Neural cell (in vitro differentiated cells): ENCODE data around the gene FERD3L. TPM values are rescaled to one million over a fixed set of nuclear protein-coding genes. Genes with fewer than 3 reads are reported as not detected.

Experiments
- H2AFZ ChIP-seq: fragments of 200-600, 300-800 bp; sonication (generic), shearing (Covaris generic); 2 replicates; pipeline ENCODE4 v1.6.0; 2014; ENCODE audit warnings: low read depth, mild to moderate bottlenecking, antibody characterized with exemption, low read length, moderate library complexity
- H3F3A ChIP-seq: fragments of 200-600 bp; shearing (Covaris generic); 2 replicates; pipeline ENCODE4 v1.6.1; 2016; ENCODE audit warnings: mild to moderate bottlenecking, moderate library complexity, mixed read lengths, antibody characterized with exemption, low read length; ENCODE audit not compliant: insufficient read depth, poor library complexity, severe bottlenecking
- H3K27ac ChIP-seq: fragments of 200-600, 300-800 bp; sonication (generic), shearing (Covaris generic); 2 replicates; pipeline ENCODE4 v1.5.1; 2014; ENCODE audit warnings: mild to moderate bottlenecking, low read length, moderate library complexity
- H3K27me3 ChIP-seq: fragments of 300-800, 200-600 bp; sonication (generic), shearing (Covaris generic); 2 replicates; pipeline ENCODE4 v1.6.0; 2014; ENCODE audit warnings: mild to moderate bottlenecking, low read depth, low read length, moderate library complexity; ENCODE audit not compliant: insufficient read depth
- H3K36me3 ChIP-seq: fragments of 300-800, 200-600 bp; sonication (generic), shearing (Covaris generic); 2 replicates; pipeline ENCODE4 v1.5.1; 2014; ENCODE audit warnings: mild to moderate bottlenecking, antibody characterized with exemption, low read length, moderate library complexity; ENCODE audit not compliant: insufficient read depth
- H3K4me2 ChIP-seq: fragments of 300-800, 200-600 bp; sonication (generic), shearing (Covaris generic); 2 replicates; pipeline ENCODE4 v1.6.0; 2014; ENCODE audit warnings: mild to moderate bottlenecking, low read length
- H3K4me3 ChIP-seq: fragments of 300-800, 200-600 bp; sonication (generic), shearing (Covaris generic); 2 replicates; pipeline ENCODE4 v1.5.1; 2014; ENCODE audit warnings: mild to moderate bottlenecking, low read length, moderate library complexity
- H3K79me2 ChIP-seq: fragments of 200-600 bp; shearing (Covaris generic); replicated peaks from 2 replicates; pipeline ENCODE4 v1.6.0; 2014; ENCODE audit warnings: mild to moderate bottlenecking, low read length, moderate library complexity; ENCODE audit not compliant: insufficient read depth
- H3K9ac ChIP-seq: fragments of 300-800, 200-600 bp; sonication (generic), shearing (Covaris generic); 2 replicates; pipeline ENCODE4 v1.6.1; 2016; ENCODE audit warnings: mild to moderate bottlenecking, low read length, mixed read lengths
- H3K9me2 ChIP-seq: fragments of 200-600 bp; shearing (Covaris generic); 2 replicates; pipeline ENCODE4 v1.6.1; 2016; ENCODE audit warnings: mild to moderate bottlenecking, low read length, mixed read lengths; ENCODE audit not compliant: insufficient read depth
- H3K9me3 ChIP-seq: fragments of 200-600, 300-800 bp; sonication (generic), shearing (Covaris generic); 2 replicates; pipeline ENCODE4 v1.6.1; 2016; ENCODE audit warnings: mild to moderate bottlenecking, mixed run types, low read length, moderate library complexity, mixed read lengths
- H4K20me1 ChIP-seq: fragments of 200-600 bp; shearing (Covaris generic); 2 replicates; pipeline ENCODE4 v1.6.1; 2016; ENCODE audit warnings: mild to moderate bottlenecking, mixed run types; ENCODE audit not compliant: insufficient read depth
- EP300 ChIP-seq: fragments of 450-650 bp; conservative IDR thresholded peaks from 2 replicates; pipeline ENCODE4 v1.6.1; 2014; ENCODE audit warnings: antibody characterized with exemption, mild to moderate bottlenecking, moderate library complexity; ENCODE audit not compliant: poor library complexity, severe bottlenecking
- EZH2 ChIP-seq: fragments of 200-600, 300-800 bp; shearing (Covaris generic), sonication (generic); IDR thresholded peaks from 2 replicates; pipeline ENCODE4 v1.6.1; 2014; ENCODE audit warnings: antibody characterized with exemption, low read length, borderline replicate concordance, mild to moderate bottlenecking; ENCODE audit not compliant: insufficient read depth, poor library complexity, severe bottlenecking
- MXI1 ChIP-seq: fragments of 450-650 bp; conservative IDR thresholded peaks from 2 replicates; pipeline ENCODE4 v1.6.1; 2014; ENCODE audit warnings: antibody characterized with exemption, mild to moderate bottlenecking; ENCODE audit not compliant: poor library complexity, severe bottlenecking
- POLR2AphosphoS5 ChIP-seq: IDR thresholded peaks from 2 replicates; pipeline ENCODE4 v1.6.1; 2012
- RAD21 ChIP-seq: fragments of 450-650 bp; conservative IDR thresholded peaks from 2 replicates; pipeline ENCODE4 v1.6.1; 2014; ENCODE audit warnings: antibody characterized with exemption, mild to moderate bottlenecking, moderate library complexity
- SMC3 ChIP-seq: fragments of 450-650 bp; conservative IDR thresholded peaks from 2 replicates; pipeline ENCODE4 v1.6.1; 2014; ENCODE audit warnings: antibody characterized with exemption, mild to moderate bottlenecking, moderate library complexity; ENCODE audit not compliant: poor library complexity
- TAF1 ChIP-seq: IDR thresholded peaks from 2 replicates; pipeline ENCODE4 v1.6.1; 2012; ENCODE audit warnings: low read depth
- polyA plus RNA-seq: library from polyadenylated mRNA; depleted of rRNA; stranded (reverse); fragments of >200 nt; gene quantifications from 2 replicates; pipeline ENCODE4 v1.2.3, GENCODE V29; 2014
- TF ChIP-seq, protein P1 (sequence below): IDR thresholded peaks from 2 replicates; pipeline ENCODE4 v1.6.1; 2012; ENCODE audit warnings: borderline replicate concordance
- TF ChIP-seq, protein P2 (sequence below): fragments of 450-650 bp; IDR thresholded peaks from 2 replicates; pipeline ENCODE4 v1.5.1; 2014; ENCODE audit warnings: antibody characterized with exemption, mild to moderate bottlenecking, moderate library complexity; ENCODE audit not compliant: poor library complexity, severe bottlenecking

The FERD3L gene
- polyA plus RNA-seq, 1 donor from 2014 or later = not detected

DNA sequence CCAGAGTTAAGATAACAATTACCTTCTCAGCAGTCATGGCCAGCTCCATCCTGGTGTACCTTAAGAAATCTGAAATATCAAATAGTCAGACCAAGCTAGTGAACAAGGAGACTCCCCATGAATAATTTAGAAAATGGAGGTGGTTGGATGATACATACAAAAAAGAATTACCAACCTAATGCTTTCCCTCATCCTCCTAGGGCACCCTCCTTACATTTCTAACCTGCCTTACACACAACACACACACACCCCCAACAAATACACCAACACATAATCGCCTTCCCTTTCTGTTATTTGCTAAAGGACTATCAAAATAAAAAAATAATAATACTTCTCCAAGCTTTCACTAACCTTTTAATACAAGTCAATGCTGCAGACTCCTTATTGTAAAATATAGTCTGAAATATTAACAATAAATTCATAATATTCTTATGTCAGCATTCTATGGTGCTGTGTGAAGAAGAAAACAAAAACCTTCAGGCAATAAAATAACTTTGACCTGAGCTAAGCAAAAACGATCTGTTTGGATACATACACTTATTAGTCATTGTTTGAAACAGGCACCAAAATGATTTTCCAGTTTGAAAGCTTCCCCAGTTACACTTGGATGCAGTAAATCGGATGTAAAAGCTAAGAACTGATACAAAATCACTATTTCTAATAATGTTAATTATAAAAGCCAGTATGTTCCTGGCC lies 31.2 kb downstream of the FERD3L start:
- H3K27ac ChIP-seq = no peak overlapping the region
- no peaks in the 10 kb centered on the region for H3K36me3 ChIP-seq
- H4K20me1 ChIP-seq = no peaks in the 10 kb centered on the region
- H3F3A ChIP-seq = no peaks in the 10 kb centered on the region
- no peaks in the 10 kb centered on the region for H3K79me2 ChIP-seq
- no peak overlapping the region for H2AFZ ChIP-seq
- no peaks in the 10 kb centered on the region for H3K9me3 ChIP-seq
- TF ChIP-seq, protein P1, sequence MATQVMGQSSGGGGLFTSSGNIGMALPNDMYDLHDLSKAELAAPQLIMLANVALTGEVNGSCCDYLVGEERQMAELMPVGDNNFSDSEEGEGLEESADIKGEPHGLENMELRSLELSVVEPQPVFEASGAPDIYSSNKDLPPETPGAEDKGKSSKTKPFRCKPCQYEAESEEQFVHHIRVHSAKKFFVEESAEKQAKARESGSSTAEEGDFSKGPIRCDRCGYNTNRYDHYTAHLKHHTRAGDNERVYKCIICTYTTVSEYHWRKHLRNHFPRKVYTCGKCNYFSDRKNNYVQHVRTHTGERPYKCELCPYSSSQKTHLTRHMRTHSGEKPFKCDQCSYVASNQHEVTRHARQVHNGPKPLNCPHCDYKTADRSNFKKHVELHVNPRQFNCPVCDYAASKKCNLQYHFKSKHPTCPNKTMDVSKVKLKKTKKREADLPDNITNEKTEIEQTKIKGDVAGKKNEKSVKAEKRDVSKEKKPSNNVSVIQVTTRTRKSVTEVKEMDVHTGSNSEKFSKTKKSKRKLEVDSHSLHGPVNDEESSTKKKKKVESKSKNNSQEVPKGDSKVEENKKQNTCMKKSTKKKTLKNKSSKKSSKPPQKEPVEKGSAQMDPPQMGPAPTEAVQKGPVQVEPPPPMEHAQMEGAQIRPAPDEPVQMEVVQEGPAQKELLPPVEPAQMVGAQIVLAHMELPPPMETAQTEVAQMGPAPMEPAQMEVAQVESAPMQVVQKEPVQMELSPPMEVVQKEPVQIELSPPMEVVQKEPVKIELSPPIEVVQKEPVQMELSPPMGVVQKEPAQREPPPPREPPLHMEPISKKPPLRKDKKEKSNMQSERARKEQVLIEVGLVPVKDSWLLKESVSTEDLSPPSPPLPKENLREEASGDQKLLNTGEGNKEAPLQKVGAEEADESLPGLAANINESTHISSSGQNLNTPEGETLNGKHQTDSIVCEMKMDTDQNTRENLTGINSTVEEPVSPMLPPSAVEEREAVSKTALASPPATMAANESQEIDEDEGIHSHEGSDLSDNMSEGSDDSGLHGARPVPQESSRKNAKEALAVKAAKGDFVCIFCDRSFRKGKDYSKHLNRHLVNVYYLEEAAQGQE = no peak
- no peak for TF ChIP-seq SMC3
- no peak for TF ChIP-seq RAD21
- TF ChIP-seq TAF1 = no peak
- TF ChIP-seq EP300 = no peak
- H3K27me3 ChIP-seq = peaks cover 98% of the 10 kb centered on the region
- no peak overlapping the region for H3K4me2 ChIP-seq
- no peak overlapping the region for H3K9ac ChIP-seq
- H3K9me2 ChIP-seq = no peaks in the 10 kb centered on the region
- no peak overlapping the region for H3K4me3 ChIP-seq

- no peak overlapping the region for H2AFZ ChIP-seq
- no peaks in the 10 kb centered on the region for H4K20me1 ChIP-seq
- peaks cover 98% of the 10 kb centered on the region for H3K27me3 ChIP-seq
- no peak overlapping the region for H3K9ac ChIP-seq
- no peaks in the 10 kb centered on the region for H3K79me2 ChIP-seq
- no peaks in the 10 kb centered on the region for H3K9me2 ChIP-seq
- H3K27ac ChIP-seq = no peak overlapping the region
- H3K4me3 ChIP-seq = no peak overlapping the region
- no peaks in the 10 kb centered on the region for H3K9me3 ChIP-seq
- no peaks in the 10 kb centered on the region for H3K36me3 ChIP-seq
- TF ChIP-seq, protein P1 = no peak
- TF ChIP-seq POLR2AphosphoS5 = no peak
- TF ChIP-seq EZH2 = no peak
- TF ChIP-seq EP300 = no peak
- no peak for TF ChIP-seq SMC3
- TF ChIP-seq TAF1 = no peak
- no peak for TF ChIP-seq MXI1
- TF ChIP-seq RAD21 = no peak
- TF ChIP-seq, protein P2, sequence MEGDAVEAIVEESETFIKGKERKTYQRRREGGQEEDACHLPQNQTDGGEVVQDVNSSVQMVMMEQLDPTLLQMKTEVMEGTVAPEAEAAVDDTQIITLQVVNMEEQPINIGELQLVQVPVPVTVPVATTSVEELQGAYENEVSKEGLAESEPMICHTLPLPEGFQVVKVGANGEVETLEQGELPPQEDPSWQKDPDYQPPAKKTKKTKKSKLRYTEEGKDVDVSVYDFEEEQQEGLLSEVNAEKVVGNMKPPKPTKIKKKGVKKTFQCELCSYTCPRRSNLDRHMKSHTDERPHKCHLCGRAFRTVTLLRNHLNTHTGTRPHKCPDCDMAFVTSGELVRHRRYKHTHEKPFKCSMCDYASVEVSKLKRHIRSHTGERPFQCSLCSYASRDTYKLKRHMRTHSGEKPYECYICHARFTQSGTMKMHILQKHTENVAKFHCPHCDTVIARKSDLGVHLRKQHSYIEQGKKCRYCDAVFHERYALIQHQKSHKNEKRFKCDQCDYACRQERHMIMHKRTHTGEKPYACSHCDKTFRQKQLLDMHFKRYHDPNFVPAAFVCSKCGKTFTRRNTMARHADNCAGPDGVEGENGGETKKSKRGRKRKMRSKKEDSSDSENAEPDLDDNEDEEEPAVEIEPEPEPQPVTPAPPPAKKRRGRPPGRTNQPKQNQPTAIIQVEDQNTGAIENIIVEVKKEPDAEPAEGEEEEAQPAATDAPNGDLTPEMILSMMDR = no peak
- no peak overlapping the region for H3K4me2 ChIP-seq
- no peaks in the 10 kb centered on the region for H3F3A ChIP-seq
Observed at GRCh38 chr7:19113002-19113350, 32.2 kb downstream of the FERD3L start.
